HCT116 (cell line): ENCODE data around the gene SLC5A3. TPM values are rescaled to one million over a fixed set of nuclear protein-coding genes. Genes with fewer than 3 reads are reported as not detected.

Experiments
- ATAC-seq: fragments of 200-7000 bp; cut with Tn5 transposase; 2 replicates; pipeline ENCODE4 v1.9.1; 2020; ENCODE audit warnings: mild to moderate bottlenecking, moderate library complexity
- BruUV-seq: library from RNA; stranded (reverse); fragments of 400-500 nt; replicated peaks from 2 replicates; lab custom pipeline; 2021; lab: Mats Ljungman, UMichigan
- CTCF ChIA-PET: fragments of 300-600 bp; sonication (Branson Sonifier 250); formaldehyde crosslinking; loops from one replicate; lab custom pipeline; 2021; ENCODE audit warnings: antibody characterized with exemption; lab: Charles Lee
- POLR2A ChIA-PET: fragments of 300-600, 350-600 bp; sonication (Branson Sonifier 250); formaldehyde crosslinking; loops from one replicate; lab custom pipeline; 2021; ENCODE audit warnings: antibody characterized with exemption; lab: Charles Lee
- RAD21 ChIA-PET, 2 experiments: fragments of 300-600 bp; sonication (Branson Sonifier 250); formaldehyde crosslinking; loops; one replicate each; lab custom pipeline; 2023; ENCODE audit warnings: low total read pairs in 2 of 2; ENCODE audit not compliant: uncharacterized antibody in 2 of 2, unreplicated experiment in 2 of 2, low non-redundant PET in 1 of 2; lab: Charles Lee
- DNase-seq: peaks from one replicate; pipeline ENCODE4 v3.0.0-alpha.2; 2010; ENCODE audit warnings: low read depth, low spot score
- H2AFZ ChIP-seq: fragments of 200-600 bp; shearing (Covaris generic), sonication (generic); 2 replicates; pipeline ENCODE4 v1.6.1; 2017; ENCODE audit warnings: low read depth, mixed run types, mixed read lengths, antibody characterized with exemption, low read length; ENCODE audit not compliant: poor library complexity, severe bottlenecking
- H3K27ac ChIP-seq: 2 replicates; pipeline ENCODE4 v1.5.1; 2012; ENCODE audit warnings: low read depth, low read length
- H3K27me3 ChIP-seq: fragments of 200-600 bp; sonication (generic); 2 replicates; pipeline ENCODE4 v1.6.1; 2016; ENCODE audit warnings: mixed run types, low read length, mixed read lengths; ENCODE audit not compliant: insufficient read depth
- H3K36me3 ChIP-seq, 2 experiments: fragments of 200-500 bp in 1 of 2; fragments of 200-600 bp in 1 of 2; sonication (Bioruptor generic) in 1 of 2; sonication (generic) in 1 of 2; 2 replicates each; pipeline versions ENCODE4 v1.5.1 to v1.6.1; 2014 to 2016; ENCODE audit warnings: low read length in 2 of 2, inconsistent platforms in 1 of 2, mixed read lengths in 1 of 2, mixed run types in 1 of 2; ENCODE audit not compliant: insufficient read depth in 2 of 2, control insufficient read depth in 1 of 2
- H3K4me1 ChIP-seq, 2 experiments: fragments of 200-600 bp in 1 of 2; sonication (generic) in 1 of 2; 2 replicates each; pipeline versions ENCODE4 v1.5.1 to v1.6.1; 2012 to 2017; ENCODE audit warnings: low read length in 2 of 2, inconsistent platforms in 1 of 2, mild to moderate bottlenecking in 1 of 2, mixed read lengths in 1 of 2, mixed run types in 1 of 2, moderate library complexity in 1 of 2; ENCODE audit not compliant: insufficient read depth in 2 of 2, control insufficient read depth in 1 of 2
- H3K4me2 ChIP-seq: fragments of 200-600 bp; sonication (generic); 2 replicates; pipeline ENCODE4 v1.6.1; 2017; ENCODE audit warnings: mixed run types, low read length, mixed read lengths
- H3K4me3 ChIP-seq, 2 experiments: fragments of 200-600 bp in 1 of 2; sonication (generic) in 1 of 2; replicated peaks in 1 of 2; 2 replicates each; pipeline ENCODE4 v1.5.1; 2011 to 2016; ENCODE audit warnings: low read length in 2 of 2, control low read depth in 1 of 2, low read depth in 1 of 2, mild to moderate bottlenecking in 1 of 2, mixed read lengths in 1 of 2, mixed run types in 1 of 2
- H3K79me2 ChIP-seq: fragments of 200-600 bp; sonication (generic); 2 replicates; pipeline ENCODE4 v1.6.1; 2017; ENCODE audit warnings: mild to moderate bottlenecking, mixed run types, low read length, moderate library complexity, mixed read lengths; ENCODE audit not compliant: insufficient read depth
- H3K9ac ChIP-seq: fragments of 200-600 bp; sonication (generic); 2 replicates; pipeline ENCODE4 v1.6.1; 2016; ENCODE audit warnings: low read length, mixed read lengths
- H3K9me2 ChIP-seq: fragments of 200-600 bp; sonication (generic), shearing (Covaris generic); 2 replicates; pipeline ENCODE4 v1.6.1; 2017; ENCODE audit warnings: mixed run types, mild to moderate bottlenecking, moderate library complexity; ENCODE audit not compliant: insufficient read depth
- H3K9me3 ChIP-seq, 2 experiments: fragments of 200-500 bp in 1 of 2; fragments of 200-600 bp in 1 of 2; sonication (Bioruptor generic) in 1 of 2; sonication (generic) in 1 of 2; 2 replicates each; pipeline ENCODE4 v1.6.1; 2014 to 2017; ENCODE audit warnings: low read length in 2 of 2, mixed read lengths in 2 of 2, inconsistent platforms in 1 of 2, low read depth in 1 of 2, mild to moderate bottlenecking in 1 of 2, mixed run types in 1 of 2, moderate library complexity in 1 of 2; ENCODE audit not compliant: control insufficient read depth in 1 of 2, insufficient read depth in 1 of 2
- H4K20me1 ChIP-seq: fragments of 200-600 bp; sonication (generic), shearing (Covaris generic); 2 replicates; pipeline ENCODE4 v1.6.1; 2017; ENCODE audit warnings: mixed run types, mild to moderate bottlenecking, moderate library complexity; ENCODE audit not compliant: insufficient read depth
- TCF7L2 ChIP-seq: IDR thresholded peaks from 2 replicates; pipeline ENCODE4 v1.7.0; 2011; ENCODE audit warnings: borderline replicate concordance, inconsistent platforms; ENCODE audit not compliant: insufficient read depth, insufficient read length; ENCODE audit errors: extremely low read depth
- YY1 ChIP-seq: IDR thresholded peaks from 2 replicates; pipeline ENCODE4 v1.6.1; 2011; ENCODE audit warnings: low read length, low read depth, moderate library complexity, mild to moderate bottlenecking; ENCODE audit not compliant: insufficient replicate concordance; ENCODE audit errors: extremely low read depth
- ZFX ChIP-seq: fragments of 450-650 bp; IDR thresholded peaks from 2 replicates; pipeline ENCODE4 v1.6.1; 2017
- intact Hi-C: fragments of 100-400 bp; cut with micrococcal nuclease; formaldehyde crosslinking; loops from 2 replicates; pipeline ENCODE4 v1.10.0; 2022
- total RNA-seq: library from RNA; stranded (reverse); gene quantifications from one replicate; pipeline ENCODE4 v1.2.1, GENCODE V29; 2021; ENCODE audit not compliant: unreplicated experiment
- TF ChIP-seq, protein P1 (sequence below): IDR thresholded peaks from 2 replicates; pipeline ENCODE4 v1.6.1; 2012
- TF ChIP-seq, protein P2 (sequence below): IDR thresholded peaks from 2 replicates; pipeline ENCODE4 v1.6.1; 2012; ENCODE audit warnings: low read depth

SLC5A3 gene
- total RNA-seq, 1 experiment from 2014 or later = 11.8 TPM

DNA sequence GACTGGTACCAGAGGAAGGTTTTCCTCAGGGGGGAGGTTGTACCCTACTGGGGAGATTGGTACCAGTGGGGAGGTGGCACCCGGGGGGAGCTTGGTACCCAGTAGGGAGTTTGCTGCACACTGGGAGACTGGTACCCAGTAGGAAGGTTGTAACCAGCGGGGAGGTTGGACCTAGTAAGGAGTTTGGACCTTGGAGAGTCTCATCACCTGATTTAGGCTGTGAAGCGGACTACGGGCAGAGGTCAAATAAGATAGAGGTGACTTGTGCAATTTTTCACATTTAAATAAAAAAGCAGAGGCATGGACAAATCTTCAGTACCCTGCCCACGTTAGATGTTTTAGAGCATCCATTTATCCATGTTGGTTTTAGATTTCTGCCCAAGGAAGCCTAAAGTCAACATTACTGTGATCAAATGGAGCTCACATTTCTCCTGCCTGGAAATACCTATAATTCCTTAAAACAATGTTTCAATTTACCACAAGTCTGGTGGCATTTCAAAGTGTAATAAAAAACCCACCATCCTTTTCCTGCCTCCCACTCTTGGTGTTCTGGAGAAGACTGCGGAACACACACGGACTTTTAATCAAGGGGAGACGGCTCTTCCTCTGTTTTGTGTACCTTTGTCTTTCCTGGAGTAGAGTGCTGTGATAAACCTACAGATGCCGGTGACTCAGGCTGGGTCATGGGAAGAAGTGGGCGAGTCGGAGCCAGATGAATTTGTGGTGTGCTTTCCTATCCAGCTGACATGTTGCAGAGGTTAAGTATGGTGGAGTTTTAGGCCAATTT, 36.2 kb upstream of the SLC5A3 start:
- Histone ChIP-seq H3K36me3 (no peaks in the 10 kb centered on the region), H3K27ac (no peak overlapping the region), H3K4me2 (no peak overlapping the region), H4K20me1 (no peaks in the 10 kb centered on the region), H3K4me3 (no peak overlapping the region), H3K9ac (no peak overlapping the region), H3K4me1 (peaks cover 2 to 15% of the 10 kb centered on the region in 2 experiments; a peak in 3 of 4 replicates), H2AFZ (no peak overlapping the region), H3K9me3 (no peaks in the 10 kb centered on the region), H3K9me2 (no peaks in the 10 kb centered on the region), H3K27me3 (no peaks in the 10 kb centered on the region), H3K79me2 (no peaks in the 10 kb centered on the region)
- CTCF ChIA-PET = no interaction called here
- TF ChIP-seq TCF7L2 = no peak
- TF ChIP-seq, protein P1, sequence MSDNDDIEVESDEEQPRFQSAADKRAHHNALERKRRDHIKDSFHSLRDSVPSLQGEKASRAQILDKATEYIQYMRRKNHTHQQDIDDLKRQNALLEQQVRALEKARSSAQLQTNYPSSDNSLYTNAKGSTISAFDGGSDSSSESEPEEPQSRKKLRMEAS = no peak
- intact Hi-C loops = no loop called here
- DNase-seq = no peak
- RAD21 ChIA-PET = no interaction called here
- no peak for ATAC-seq
- BruUV-seq = no TSS peak
- POLR2A ChIA-PET = no interaction called here

DNA sequence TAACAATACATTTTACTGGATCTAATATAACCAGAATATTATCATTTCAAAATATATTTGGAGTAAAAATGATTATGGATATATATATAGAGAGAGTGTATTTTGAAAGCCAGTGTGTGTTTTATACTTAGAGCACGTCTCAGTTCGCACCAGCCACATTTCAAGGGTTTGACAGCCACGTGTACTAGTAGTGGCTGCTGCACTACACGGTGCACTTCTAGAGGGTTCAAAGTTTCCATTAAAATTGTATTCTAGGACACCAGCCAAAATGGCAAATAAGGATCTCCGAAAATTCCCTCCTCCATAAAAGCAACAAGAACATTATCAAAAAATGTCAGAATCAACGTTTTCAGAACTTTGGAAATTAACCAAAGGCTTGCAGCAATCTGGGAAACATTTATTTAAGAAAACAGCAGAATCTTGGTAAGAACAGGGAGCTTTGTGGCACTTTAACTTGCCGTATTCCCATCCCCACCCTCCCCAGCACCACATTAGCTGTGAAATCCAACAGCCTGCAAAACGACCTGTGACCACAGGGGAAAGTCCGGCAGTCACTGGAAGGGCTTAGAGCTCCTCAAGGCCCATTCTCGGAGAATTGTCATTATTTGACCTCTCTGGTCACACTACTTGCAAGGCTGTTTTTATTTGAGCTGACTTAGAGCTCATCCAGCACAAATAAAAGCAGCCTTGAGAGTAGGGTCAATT, 33.5 kb upstream of the SLC5A3 start:
- H3K9ac ChIP-seq = no peak overlapping the region
- no peaks in the 10 kb centered on the region for H3K79me2 ChIP-seq
- intact Hi-C loops = no loop called here
- no peak overlapping the region for H2AFZ ChIP-seq
- ChIA-PET POLR2A (no interaction called here), RAD21 (no interaction called here), CTCF (interaction anchor here (1.7 kb wide), 1 partner anchor 22 kb away, joined by 7 read pairs; no protein-coding TSS in a partner anchor)
- TF ChIP-seq YY1 (no peak), ZFX (no peak)
- TF ChIP-seq, protein P2, sequence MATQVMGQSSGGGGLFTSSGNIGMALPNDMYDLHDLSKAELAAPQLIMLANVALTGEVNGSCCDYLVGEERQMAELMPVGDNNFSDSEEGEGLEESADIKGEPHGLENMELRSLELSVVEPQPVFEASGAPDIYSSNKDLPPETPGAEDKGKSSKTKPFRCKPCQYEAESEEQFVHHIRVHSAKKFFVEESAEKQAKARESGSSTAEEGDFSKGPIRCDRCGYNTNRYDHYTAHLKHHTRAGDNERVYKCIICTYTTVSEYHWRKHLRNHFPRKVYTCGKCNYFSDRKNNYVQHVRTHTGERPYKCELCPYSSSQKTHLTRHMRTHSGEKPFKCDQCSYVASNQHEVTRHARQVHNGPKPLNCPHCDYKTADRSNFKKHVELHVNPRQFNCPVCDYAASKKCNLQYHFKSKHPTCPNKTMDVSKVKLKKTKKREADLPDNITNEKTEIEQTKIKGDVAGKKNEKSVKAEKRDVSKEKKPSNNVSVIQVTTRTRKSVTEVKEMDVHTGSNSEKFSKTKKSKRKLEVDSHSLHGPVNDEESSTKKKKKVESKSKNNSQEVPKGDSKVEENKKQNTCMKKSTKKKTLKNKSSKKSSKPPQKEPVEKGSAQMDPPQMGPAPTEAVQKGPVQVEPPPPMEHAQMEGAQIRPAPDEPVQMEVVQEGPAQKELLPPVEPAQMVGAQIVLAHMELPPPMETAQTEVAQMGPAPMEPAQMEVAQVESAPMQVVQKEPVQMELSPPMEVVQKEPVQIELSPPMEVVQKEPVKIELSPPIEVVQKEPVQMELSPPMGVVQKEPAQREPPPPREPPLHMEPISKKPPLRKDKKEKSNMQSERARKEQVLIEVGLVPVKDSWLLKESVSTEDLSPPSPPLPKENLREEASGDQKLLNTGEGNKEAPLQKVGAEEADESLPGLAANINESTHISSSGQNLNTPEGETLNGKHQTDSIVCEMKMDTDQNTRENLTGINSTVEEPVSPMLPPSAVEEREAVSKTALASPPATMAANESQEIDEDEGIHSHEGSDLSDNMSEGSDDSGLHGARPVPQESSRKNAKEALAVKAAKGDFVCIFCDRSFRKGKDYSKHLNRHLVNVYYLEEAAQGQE = no peak
- no peaks in the 10 kb centered on the region for H3K9me2 ChIP-seq
- no peaks in the 10 kb centered on the region for H3K36me3 ChIP-seq
- no TSS peak for BruUV-seq
- DNase-seq (no peak), ATAC-seq (peak; percentile 63; the same call in 1 of the 2 replicates)
- H3K9me3 ChIP-seq = no peaks in the 10 kb centered on the region
- H3K4me3 ChIP-seq = no peak overlapping the region
- H4K20me1 ChIP-seq = no peaks in the 10 kb centered on the region
- H3K4me1 ChIP-seq = peaks cover 2 to 13% of the 10 kb centered on the region in 2 experiments; a peak in 1 of 4 replicates
- H3K27ac ChIP-seq = no peak overlapping the region
- H3K27me3 ChIP-seq = no peaks in the 10 kb centered on the region
- no peak overlapping the region for H3K4me2 ChIP-seq
